ENCODE data around the gene CCDC24. TPM values are rescaled to one million over a fixed set of nuclear protein-coding genes. Genes with fewer than 3 reads are reported as not detected.

The CCDC24 gene
- total RNA-seq, 1 donor from 2014 or later = 12.4 TPM

DNA sequence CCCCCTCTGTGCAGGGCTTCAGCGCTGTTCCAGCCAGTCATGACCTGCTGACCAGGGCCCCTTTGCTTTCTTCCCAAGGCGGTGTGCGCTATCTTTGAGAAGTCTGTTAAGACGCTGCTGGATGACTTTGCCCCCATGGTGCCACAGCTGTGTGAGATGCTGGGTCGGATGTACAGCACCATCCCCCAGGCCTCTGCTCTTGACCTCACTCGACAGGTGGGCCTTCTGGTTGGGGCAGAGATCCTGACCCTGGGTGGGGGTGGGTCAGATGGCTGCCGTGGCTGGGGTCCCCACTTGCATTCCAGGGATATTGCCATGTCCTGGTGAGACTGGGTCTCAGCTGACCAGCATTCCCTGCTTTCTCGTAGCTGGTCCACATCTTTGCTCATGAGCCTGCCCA, 30.6 kb upstream of the CCDC24 start:
- H3K4me1 Mint-ChIP-seq = no peaks in the 10 kb centered on the region
- TF ChIP-seq, protein P1, sequence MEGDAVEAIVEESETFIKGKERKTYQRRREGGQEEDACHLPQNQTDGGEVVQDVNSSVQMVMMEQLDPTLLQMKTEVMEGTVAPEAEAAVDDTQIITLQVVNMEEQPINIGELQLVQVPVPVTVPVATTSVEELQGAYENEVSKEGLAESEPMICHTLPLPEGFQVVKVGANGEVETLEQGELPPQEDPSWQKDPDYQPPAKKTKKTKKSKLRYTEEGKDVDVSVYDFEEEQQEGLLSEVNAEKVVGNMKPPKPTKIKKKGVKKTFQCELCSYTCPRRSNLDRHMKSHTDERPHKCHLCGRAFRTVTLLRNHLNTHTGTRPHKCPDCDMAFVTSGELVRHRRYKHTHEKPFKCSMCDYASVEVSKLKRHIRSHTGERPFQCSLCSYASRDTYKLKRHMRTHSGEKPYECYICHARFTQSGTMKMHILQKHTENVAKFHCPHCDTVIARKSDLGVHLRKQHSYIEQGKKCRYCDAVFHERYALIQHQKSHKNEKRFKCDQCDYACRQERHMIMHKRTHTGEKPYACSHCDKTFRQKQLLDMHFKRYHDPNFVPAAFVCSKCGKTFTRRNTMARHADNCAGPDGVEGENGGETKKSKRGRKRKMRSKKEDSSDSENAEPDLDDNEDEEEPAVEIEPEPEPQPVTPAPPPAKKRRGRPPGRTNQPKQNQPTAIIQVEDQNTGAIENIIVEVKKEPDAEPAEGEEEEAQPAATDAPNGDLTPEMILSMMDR (IDR thresholded peaks at IDR 0.05; ENCODE audit: unreplicated experiment) = no peak

GRCh38 chr1:43961692-43962091, 29.7 kb upstream of the CCDC24 start:
- Mint-ChIP-seq H3K9me3 (no peaks in the 10 kb centered on the region), H3K27me3 (ENCODE audit: low read depth) (no peaks in the 10 kb centered on the region), H3K27ac (no peak overlapping the region), H3K36me3 (peaks cover 6% of the 10 kb centered on the region), H3K4me3 (no peak overlapping the region), H3K4me1 (no peaks in the 10 kb centered on the region)
- no peak for DNase-seq (ENCODE audit: low spot score in 2 of 2, unreplicated experiment in 2 of 2)
- TF ChIP-seq, protein P1 (IDR thresholded peaks at IDR 0.05; ENCODE audit: unreplicated experiment) = no peak

More for the DNA sequence above, 30.6 kb upstream of the CCDC24 start:
- Mint-ChIP-seq H3K9me3 (no peaks in the 10 kb centered on the region), H3K36me3 (peaks cover 5% of the 10 kb centered on the region), H3K27me3 (ENCODE audit: low read depth) (no peaks in the 10 kb centered on the region), H3K27ac (no peak overlapping the region), H3K4me3 (no peak overlapping the region)
- DNase-seq (ENCODE audit: low spot score in 2 of 2, unreplicated experiment in 2 of 2) = no peak

DNA sequence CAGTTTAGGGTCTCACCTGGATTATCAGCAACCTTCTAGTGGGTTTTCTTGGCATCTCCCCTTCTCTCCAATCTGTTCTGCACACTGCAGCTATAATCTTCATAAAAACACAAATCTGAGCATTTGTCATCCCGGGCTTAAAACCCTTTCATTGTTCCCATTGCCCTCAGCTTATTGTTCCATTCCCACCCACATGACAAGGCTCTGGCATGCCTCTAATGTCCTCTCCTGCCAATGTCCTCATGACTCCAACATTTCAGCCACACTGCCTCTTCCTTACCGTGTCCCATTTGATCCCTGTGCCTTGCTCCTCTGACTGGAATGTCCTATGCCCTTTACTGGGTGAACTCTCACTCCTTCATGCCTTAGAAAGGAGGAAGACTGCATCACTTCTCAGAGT, 29.1 kb upstream of the CCDC24 start:
- Mint-ChIP-seq H3K36me3 (peaks cover 5% of the 10 kb centered on the region), H3K9me3 (no peaks in the 10 kb centered on the region), H3K27ac (no peak overlapping the region), H3K4me1 (no peaks in the 10 kb centered on the region), H3K4me3 (no peak overlapping the region), H3K27me3 (ENCODE audit: low read depth) (no peaks in the 10 kb centered on the region)
- TF ChIP-seq, protein P1 (IDR thresholded peaks at IDR 0.05; ENCODE audit: unreplicated experiment) = no peak
- no peak for DNase-seq (ENCODE audit: low spot score in 2 of 2, unreplicated experiment in 2 of 2)

DNA sequence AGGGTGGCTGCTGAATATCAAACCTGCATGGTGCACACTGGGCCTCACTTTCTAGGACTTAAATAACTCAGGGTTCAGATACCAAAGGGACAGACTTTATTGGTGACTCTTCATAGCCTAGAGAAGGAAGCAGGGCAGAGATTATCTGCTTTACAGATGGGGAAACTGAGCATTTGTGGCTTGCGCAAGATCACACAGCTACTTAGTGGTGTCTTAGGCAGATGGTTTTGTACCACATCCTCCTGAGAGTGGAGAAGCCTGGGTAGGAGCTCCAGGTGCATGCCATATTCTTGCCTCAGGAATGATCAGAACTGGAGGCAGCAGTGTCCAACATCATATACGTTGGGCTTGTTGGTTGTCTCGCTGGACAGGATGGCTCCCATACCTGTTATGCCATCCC, 28.4 kb upstream of the CCDC24 start:
- H3K27me3 Mint-ChIP-seq (ENCODE audit: low read depth) = no peaks in the 10 kb centered on the region

GRCh38 chr1:43963890-43964289, 27.5 kb upstream of the CCDC24 start:
- no peak for DNase-seq (ENCODE audit: low spot score in 2 of 2, unreplicated experiment in 2 of 2)
- H3K4me1 Mint-ChIP-seq = no peaks in the 10 kb centered on the region
- H3K27me3 Mint-ChIP-seq (ENCODE audit: low read depth) = no peaks in the 10 kb centered on the region
- TF ChIP-seq, protein P1 (IDR thresholded peaks at IDR 0.05; ENCODE audit: unreplicated experiment) = no peak
- no peak overlapping the region for H3K4me3 Mint-ChIP-seq
- H3K36me3 Mint-ChIP-seq = peaks cover 13% of the 10 kb centered on the region
- no peak overlapping the region for H3K27ac Mint-ChIP-seq
- peaks cover 11% of the 10 kb centered on the region for H3K9me3 Mint-ChIP-seq

More for the DNA sequence above, 28.4 kb upstream of the CCDC24 start:
- Mint-ChIP-seq H3K4me1 (no peaks in the 10 kb centered on the region), H3K27ac (no peak overlapping the region), H3K4me3 (no peak overlapping the region), H3K36me3 (peaks cover 9% of the 10 kb centered on the region), H3K9me3 (peaks cover 3% of the 10 kb centered on the region)
- TF ChIP-seq, protein P1 (IDR thresholded peaks at IDR 0.05; ENCODE audit: unreplicated experiment) = no peak
- no peak for DNase-seq (ENCODE audit: low spot score in 2 of 2, unreplicated experiment in 2 of 2)

GRCh38 chr1:43965316-43965715, 26.1 kb upstream of the CCDC24 start:
- no peak for DNase-seq (ENCODE audit: low spot score in 2 of 2, unreplicated experiment in 2 of 2)
- Mint-ChIP-seq H3K36me3 (peaks cover 13% of the 10 kb centered on the region), H3K27ac (no peak overlapping the region), H3K4me1 (peaks cover 7% of the 10 kb centered on the region), H3K4me3 (no peak overlapping the region), H3K9me3 (peaks cover 11% of the 10 kb centered on the region), H3K27me3 (ENCODE audit: low read depth) (no peaks in the 10 kb centered on the region)
- TF ChIP-seq, protein P1 (IDR thresholded peaks at IDR 0.05; ENCODE audit: unreplicated experiment) = no peak
